ENCODE measurements around the gene C1orf210. TPM values are rescaled to one million over a fixed set of nuclear protein-coding genes. Genes with fewer than 3 reads are reported as not detected.

The C1orf210 gene
- polyA plus RNA-seq, 1 donor (not counting 4 experiments of a cell fraction or from before 2014, with no cell fraction given), result 5.6 TPM

DNA sequence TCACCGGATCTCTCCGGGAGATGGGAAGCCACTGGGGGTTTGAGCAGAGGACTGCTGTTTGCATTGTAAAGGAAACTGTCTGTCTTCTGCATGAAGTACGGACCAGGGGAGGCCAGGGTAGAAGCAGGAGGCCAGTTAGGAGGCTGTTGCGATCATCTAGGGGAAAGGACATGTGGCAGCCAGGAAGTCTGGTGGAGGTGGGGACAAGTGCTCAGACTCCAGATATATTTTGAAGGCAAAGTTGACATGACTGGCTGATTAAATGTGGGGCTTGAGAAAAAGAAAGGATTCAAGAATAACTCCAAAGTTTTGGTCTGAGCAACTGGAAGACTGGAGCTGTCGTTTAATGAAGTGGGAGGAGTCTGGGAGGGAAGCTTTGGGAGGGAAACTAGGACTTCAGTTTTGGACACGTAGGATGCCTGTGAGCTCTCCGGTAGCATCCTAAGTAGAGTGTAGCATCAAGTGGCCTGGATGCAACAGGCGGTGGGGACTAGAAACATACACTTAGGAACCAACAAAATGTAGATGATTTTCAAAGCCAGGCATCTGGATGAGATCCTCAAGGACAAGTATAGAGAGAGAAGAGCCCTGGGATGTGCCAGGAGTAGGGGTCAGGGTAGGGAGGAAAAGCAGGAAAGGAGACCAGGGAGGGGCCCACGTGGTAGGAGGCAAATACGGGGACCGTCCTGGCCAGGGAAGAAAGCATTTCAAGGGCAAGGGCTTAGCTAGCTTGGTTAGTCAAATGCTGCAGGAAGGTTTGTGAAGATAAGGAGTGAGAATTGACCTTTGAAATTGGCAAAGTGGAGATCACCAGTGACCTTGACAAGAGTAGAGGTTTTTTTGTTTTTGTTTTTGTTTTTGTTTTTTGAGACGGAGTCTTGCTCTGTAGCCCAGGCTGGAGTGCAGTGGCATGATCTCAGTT lies 3.7 kb upstream of the C1orf210 start:
- H3K27ac ChIP-seq (ENCODE audit: control insufficient read depth, insufficient read depth, low read length), result no peak overlapping the region
- H3K36me3 ChIP-seq (ENCODE audit: control insufficient read depth in 2 of 2, extremely low read depth in 1 of 2, insufficient read depth in 2 of 2, low read length in 2 of 2), result no peaks in the 10 kb centered on the region
- no peak overlapping the region for H3K4me2 ChIP-seq (ENCODE audit: control insufficient read depth, extremely low read depth, insufficient read depth, low read depth, low read length)
- peaks cover 13% of the 10 kb centered on the region for H3K4me1 ChIP-seq (ENCODE audit: control insufficient read depth, extremely low read depth, insufficient read depth, low read length)
- no peaks in the 10 kb centered on the region for H3K9me1 ChIP-seq (ENCODE audit: control insufficient read depth, extremely low read depth, insufficient read depth, low read length)
- no peak overlapping the region for H2AFZ ChIP-seq (ENCODE audit: control insufficient read depth, low read length)
- H4K20me1 ChIP-seq (ENCODE audit: control insufficient read depth, extremely low read depth, insufficient read depth, low read length), result no peaks in the 10 kb centered on the region
- FAIRE-seq (no peak), DNase-seq (ENCODE audit: low read depth, low spot score) (no peak)
- no peaks in the 10 kb centered on the region for H3K79me2 ChIP-seq (ENCODE audit: control insufficient read depth, insufficient read depth, low read length)
- dilution Hi-C loops (cut with MboI; ENCODE audit: extremely low pct_ligation_motif_present, low sequenced_read_pairs), result no loop called here
- H3K9me3 ChIP-seq (ENCODE audit: control insufficient read depth, low read depth, low read length), result no peaks in the 10 kb centered on the region
- no peaks in the 10 kb centered on the region for H3K27me3 ChIP-seq (ENCODE audit: control insufficient read depth, extremely low read depth, insufficient read depth, low read length)
- H3K4me3 ChIP-seq (ENCODE audit: control insufficient read depth in 2 of 3, extremely low read depth in 1 of 3, insufficient read depth in 2 of 3, low read depth in 1 of 3, low read length in 3 of 3), result no peak overlapping the region
- no peak overlapping the region for H3K9ac ChIP-seq (ENCODE audit: control insufficient read depth, extremely low read depth, insufficient read depth, low read length)
- no peak for TF ChIP-seq EZH2 (IDR thresholded peaks at IDR 0.05; ENCODE audit: low read length)

DNA sequence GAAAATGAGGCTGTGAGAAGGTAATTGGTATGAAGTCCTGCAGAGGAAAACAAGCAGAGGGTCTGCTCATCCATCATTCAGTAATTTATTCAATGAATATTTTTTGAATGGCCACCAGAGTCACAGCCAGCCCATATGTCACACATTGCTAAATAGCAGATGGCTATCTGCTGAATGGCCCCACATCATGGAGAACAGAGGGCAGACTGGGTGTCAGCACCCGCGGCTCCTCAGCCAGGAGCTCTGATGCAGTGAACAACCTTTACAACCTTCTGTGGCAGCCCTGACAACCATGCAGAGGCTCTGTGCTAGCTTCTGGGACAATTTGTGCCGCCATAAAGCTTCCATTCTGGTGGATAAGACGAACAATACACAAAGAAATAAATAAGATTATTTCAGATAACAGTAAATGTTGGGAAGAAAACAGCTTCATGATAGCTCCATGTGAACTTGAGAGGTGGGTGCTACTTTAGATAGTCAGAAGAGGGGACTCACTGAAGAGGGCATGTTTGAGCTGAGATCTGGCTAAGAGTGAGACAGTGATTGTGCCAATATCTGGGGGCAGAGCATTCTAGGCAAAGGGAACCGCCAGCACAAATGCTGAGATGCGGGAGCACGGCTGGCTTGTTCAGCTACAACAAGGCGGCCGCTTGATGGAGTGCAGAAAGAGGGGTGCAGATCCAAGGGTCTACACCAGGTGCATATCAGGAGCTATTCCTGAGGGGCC lies 2.8 kb upstream of the C1orf210 start:
- no peak overlapping the region for H2AFZ ChIP-seq (ENCODE audit: control insufficient read depth, low read length)
- no peaks in the 10 kb centered on the region for H3K9me1 ChIP-seq (ENCODE audit: control insufficient read depth, extremely low read depth, insufficient read depth, low read length)
- H3K79me2 ChIP-seq (ENCODE audit: control insufficient read depth, insufficient read depth, low read length), result no peaks in the 10 kb centered on the region

More for the DNA sequence above, 2.8 kb upstream of the C1orf210 start:
- no peak for DNase-seq (ENCODE audit: low read depth, low spot score)
- Histone ChIP-seq H3K27me3 (ENCODE audit: control insufficient read depth, extremely low read depth, insufficient read depth, low read length) (no peaks in the 10 kb centered on the region), H4K20me1 (ENCODE audit: control insufficient read depth, extremely low read depth, insufficient read depth, low read length) (no peaks in the 10 kb centered on the region), H3K4me1 (ENCODE audit: control insufficient read depth, extremely low read depth, insufficient read depth, low read length) (peaks cover 11% of the 10 kb centered on the region), H3K36me3 (ENCODE audit: control insufficient read depth in 2 of 2, extremely low read depth in 1 of 2, insufficient read depth in 2 of 2, low read length in 2 of 2) (no peaks in the 10 kb centered on the region), H3K9ac (ENCODE audit: control insufficient read depth, extremely low read depth, insufficient read depth, low read length) (no peak overlapping the region), H3K9me3 (ENCODE audit: control insufficient read depth, low read depth, low read length) (no peaks in the 10 kb centered on the region), H3K4me3 (ENCODE audit: control insufficient read depth in 2 of 3, extremely low read depth in 1 of 3, insufficient read depth in 2 of 3, low read depth in 1 of 3, low read length in 3 of 3) (no peak overlapping the region), H3K27ac (ENCODE audit: control insufficient read depth, insufficient read depth, low read length) (no peak overlapping the region), H3K4me2 (ENCODE audit: control insufficient read depth, extremely low read depth, insufficient read depth, low read depth, low read length) (no peak overlapping the region)
- dilution Hi-C loops (cut with MboI; ENCODE audit: extremely low pct_ligation_motif_present, low sequenced_read_pairs), result no loop called here
- no peak for FAIRE-seq
- TF ChIP-seq, protein P1, sequence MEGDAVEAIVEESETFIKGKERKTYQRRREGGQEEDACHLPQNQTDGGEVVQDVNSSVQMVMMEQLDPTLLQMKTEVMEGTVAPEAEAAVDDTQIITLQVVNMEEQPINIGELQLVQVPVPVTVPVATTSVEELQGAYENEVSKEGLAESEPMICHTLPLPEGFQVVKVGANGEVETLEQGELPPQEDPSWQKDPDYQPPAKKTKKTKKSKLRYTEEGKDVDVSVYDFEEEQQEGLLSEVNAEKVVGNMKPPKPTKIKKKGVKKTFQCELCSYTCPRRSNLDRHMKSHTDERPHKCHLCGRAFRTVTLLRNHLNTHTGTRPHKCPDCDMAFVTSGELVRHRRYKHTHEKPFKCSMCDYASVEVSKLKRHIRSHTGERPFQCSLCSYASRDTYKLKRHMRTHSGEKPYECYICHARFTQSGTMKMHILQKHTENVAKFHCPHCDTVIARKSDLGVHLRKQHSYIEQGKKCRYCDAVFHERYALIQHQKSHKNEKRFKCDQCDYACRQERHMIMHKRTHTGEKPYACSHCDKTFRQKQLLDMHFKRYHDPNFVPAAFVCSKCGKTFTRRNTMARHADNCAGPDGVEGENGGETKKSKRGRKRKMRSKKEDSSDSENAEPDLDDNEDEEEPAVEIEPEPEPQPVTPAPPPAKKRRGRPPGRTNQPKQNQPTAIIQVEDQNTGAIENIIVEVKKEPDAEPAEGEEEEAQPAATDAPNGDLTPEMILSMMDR (optimal IDR thresholded peaks at IDR 0.05 in 1 of 3, IDR thresholded peaks at IDR 0.05 in 1 of 3, conservative IDR thresholded peaks at IDR 0.05 in 1 of 3; ENCODE audit: extremely low read depth in 1 of 3, insufficient read depth in 2 of 3, low read length in 3 of 3), result no peak
- TF ChIP-seq EZH2 (IDR thresholded peaks at IDR 0.05; ENCODE audit: low read length), result no peak
